Right lobe of liver (tissue), 6 donors: ENCODE measurements around the gene RTN4IP1. TPM values are rescaled to one million over a fixed set of nuclear protein-coding genes. Genes with fewer than 3 reads are reported as not detected.

ENCODE experiments used
- ATAC-seq, 4 donors: fragments of 200-7000 bp; cut with Tn5 transposase; one replicate each; pipeline ENCODE4 v1.9.1; 2020; ENCODE audit warnings: mild to moderate bottlenecking in 4 of 4, moderate library complexity in 4 of 4
- DNase-seq, 3 donors: peaks; one replicate each; pipeline ENCODE4 v3.0.0-alpha.2; 2020
- H3K27ac ChIP-seq, 3 donors: fragments of 200-600 bp; one replicate each; pipeline ENCODE4 v1.8.0; 2022
- H3K27me3 ChIP-seq, 2 donors: fragments of 200-600 bp; one replicate each; pipeline ENCODE4 v1.8.0; 2022
- H3K36me3 ChIP-seq, 4 donors: fragments of 200-600 bp; sonication (generic) in 1 of 4; one replicate each; pipeline versions ENCODE4 v1.5.1 to v1.8.0; 2017 to 2022; ENCODE audit warnings: control low read depth in 1 of 4
- H3K4me1 ChIP-seq, 4 donors: fragments of 200-600 bp; sonication (generic) in 1 of 4; one replicate each; pipeline versions ENCODE4 v1.5.1 to v1.8.0; 2017 to 2022; ENCODE audit warnings: control low read depth in 1 of 4
- H3K4me3 ChIP-seq, 3 donors: fragments of 200-600 bp; one replicate each; pipeline ENCODE4 v1.8.0; 2022
- H3K9me3 ChIP-seq, 4 donors: fragments of 200-600 bp; sonication (generic) in 1 of 4; one replicate each; pipeline versions ENCODE4 v1.5.1 to v1.8.0; 2017 to 2022; ENCODE audit warnings: control low read depth in 1 of 4
- CTCF ChIP-seq, 4 donors: fragments of 200-600 bp in 3 of 4; fragments of 450-650 bp in 1 of 4; IDR thresholded peaks; one replicate each; pipeline versions ENCODE4 v1.5.1 to v1.8.0; 2016 to 2022; ENCODE audit warnings: antibody characterized with exemption in 4 of 4, mild to moderate bottlenecking in 2 of 4
- POLR2A ChIP-seq: fragments of 450-650 bp; IDR thresholded peaks from one replicate; pipeline ENCODE4 v1.6.1; 2017; ENCODE audit warnings: antibody characterized with exemption, mild to moderate bottlenecking
- WGBS: methylation state at CpG from one replicate; pipeline ENCODE4 v1.1.6; 2018; ENCODE audit warnings: low coverage, low lambda C conversion rate; ENCODE audit not compliant: insufficient coverage; ENCODE audit errors: missing lambda C conversion rate; 5-methylcytosine and 5-hydroxymethylcytosine counted together
- intact Hi-C, 2 donors: fragments of 100-400 bp; cut with DNase I; formaldehyde crosslinking; loops; one replicate each; pipeline versions ENCODE4 v1.11.2 to v1.14.1; 2022
- total RNA-seq, 6 experiments: library from RNA; depleted of rRNA in 2 of 6; stranded (reverse); fragments of >200 nt in 2 of 6; fragmentation: NEBNext Ultra II Directional in 3 of 6; extraction: Animal tissue kit (Norgen Biotek cat#: 25700) in 3 of 6; gene quantifications; one replicate each; pipeline versions ENCODE4 v1.1.0 to v1.2.4, GENCODE V29; 2016 to 2023
- donor health status: DM: no; HTN: yes; CAD: no.
- donor health status: DM: no; HTN: no; CAD: no.
- donor health status: DM: no; HTN: no; CAD: no.
- donor health status: DM: no; HTN: yes; CAD: no.
- donor health status: DM: no; HTN: yes; CAD: no.

RTN4IP1 gene
- total RNA-seq, 6 experiments from 2014 or later: 4.0 to 6.3 (median 4.9) TPM

GRCh38 chr6:106658469-106658868, 29.2 kb upstream of the RTN4IP1 start:
- no peak for TF ChIP-seq POLR2A
- TF ChIP-seq CTCF (IDR thresholded peaks at IDR 0.05): no peak
- no peak for DNase-seq
- 98% methylated on average over 4 of the region's 4 CpGs for WGBS
- H3K27ac ChIP-seq: no peak overlapping the region
- no peak for ATAC-seq
- H3K9me3 ChIP-seq: peaks cover 0 to 6% (median 0%) of the 10 kb centered on the region in 4 donors
- no peak overlapping the region for H3K4me3 ChIP-seq
- peaks cover 0 to 42% (median 6%) of the 10 kb centered on the region in 4 donors for H3K36me3 ChIP-seq
- H3K4me1 ChIP-seq: no peaks in the 10 kb centered on the region
- intact Hi-C loops: no loop called here
- H3K27me3 ChIP-seq: no peaks in the 10 kb centered on the region

- no peaks in the 10 kb centered on the region for H3K4me1 ChIP-seq
- H3K27me3 ChIP-seq: no peaks in the 10 kb centered on the region
- no peak overlapping the region for H3K4me3 ChIP-seq
- DNase-seq: no peak
- peaks cover 0 to 40% (median 11%) of the 10 kb centered on the region in 4 donors for H3K36me3 ChIP-seq
- peaks cover 0 to 2% (median 0%) of the 10 kb centered on the region in 4 donors for H3K9me3 ChIP-seq
- WGBS: 87% methylated on average over 7 of the region's 7 CpGs
- H3K27ac ChIP-seq: no peak overlapping the region
- no peak for ATAC-seq
- TF ChIP-seq POLR2A (no peak), CTCF (IDR thresholded peaks at IDR 0.05) (no peak)
- intact Hi-C loops: no loop called here
Observed at GRCh38 chr6:106648651-106649308, 19.5 kb upstream of the RTN4IP1 start.

- Histone ChIP-seq H3K4me1 (peaks cover 0 to 4% (median 0%) of the 10 kb centered on the region in 4 donors), H3K4me3 (no peak overlapping the region), H3K27ac (no peak overlapping the region), H3K9me3 (no peaks in the 10 kb centered on the region), H3K27me3 (no peaks in the 10 kb centered on the region), H3K36me3 (peaks cover 0 to 31% (median 4%) of the 10 kb centered on the region in 4 donors)
- intact Hi-C loops: no loop called here
- no peak for DNase-seq
- TF ChIP-seq POLR2A (no peak), CTCF (IDR thresholded peaks at IDR 0.05) (no peak)
- WGBS: 100% methylated on average over 2 of the region's 2 CpGs
- ATAC-seq: no peak
Observed at GRCh38 chr6:106643061-106643460, 13.8 kb upstream of the RTN4IP1 start.

- Histone ChIP-seq H3K36me3 (peaks cover 0 to 31% (median 4%) of the 10 kb centered on the region in 4 donors), H3K27me3 (no peaks in the 10 kb centered on the region), H3K4me3 (no peak overlapping the region), H3K9me3 (no peaks in the 10 kb centered on the region), H3K4me1 (peaks cover 0 to 4% (median 0%) of the 10 kb centered on the region in 4 donors), H3K27ac (no peak overlapping the region)
- no peak for TF ChIP-seq POLR2A
- TF ChIP-seq CTCF (IDR thresholded peaks at IDR 0.05): no peak
- no peak for ATAC-seq
- intact Hi-C loops: no loop called here
- 91% methylated on average over 4 of the region's 4 CpGs for WGBS
- DNase-seq: no peak
Observed at GRCh38 chr6:106642476-106642875, 13.2 kb upstream of the RTN4IP1 start.
